ENCODE measurements around the gene METRN. TPM values are rescaled to one million over a fixed set of nuclear protein-coding genes. Genes with fewer than 3 reads are reported as not detected.

METRN gene
- total RNA-seq, 2 donors from 2014 or later = 52.0 to 78.2 TPM

DNA sequence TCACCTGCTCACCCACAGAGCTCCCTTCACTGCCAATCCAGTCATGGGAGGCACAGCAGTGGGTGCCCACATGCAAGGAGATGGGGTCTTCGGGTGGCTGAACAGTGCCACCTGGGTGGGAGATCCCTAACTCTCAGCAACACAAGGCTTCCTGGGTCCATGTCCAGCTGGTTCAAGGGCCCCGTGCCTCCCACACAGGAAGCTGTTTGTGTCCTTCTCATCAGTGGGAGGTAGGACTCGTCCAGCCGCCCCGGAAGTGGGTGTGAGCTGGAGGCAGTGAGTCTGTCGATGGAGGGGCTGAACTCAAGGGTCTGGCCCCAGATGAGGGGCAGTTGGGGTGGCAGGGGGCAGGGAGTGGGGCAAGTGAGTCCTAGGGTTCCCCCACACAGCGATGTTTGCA lies 10.9 kb upstream of the METRN start:
- Histone ChIP-seq H3K27me3 (replicated peaks; ENCODE audit: insufficient read depth) (peaks cover 27% of the 10 kb centered on the region), H3K4me3 (no peak overlapping the region), H3K4me1 (replicated peaks) (no peaks in the 10 kb centered on the region), H3K27ac (no peak overlapping the region), H3K9me3 (no peaks in the 10 kb centered on the region), H3K36me3 (no peaks in the 10 kb centered on the region)
- DNase-seq (ENCODE audit: low spot score) = no peak
- intact Hi-C loops (cut with DNase I) = no loop called here
- TF ChIP-seq POLR2AphosphoS5 (IDR thresholded peaks at IDR 0.05) = no peak
- TF ChIP-seq, protein P1, sequence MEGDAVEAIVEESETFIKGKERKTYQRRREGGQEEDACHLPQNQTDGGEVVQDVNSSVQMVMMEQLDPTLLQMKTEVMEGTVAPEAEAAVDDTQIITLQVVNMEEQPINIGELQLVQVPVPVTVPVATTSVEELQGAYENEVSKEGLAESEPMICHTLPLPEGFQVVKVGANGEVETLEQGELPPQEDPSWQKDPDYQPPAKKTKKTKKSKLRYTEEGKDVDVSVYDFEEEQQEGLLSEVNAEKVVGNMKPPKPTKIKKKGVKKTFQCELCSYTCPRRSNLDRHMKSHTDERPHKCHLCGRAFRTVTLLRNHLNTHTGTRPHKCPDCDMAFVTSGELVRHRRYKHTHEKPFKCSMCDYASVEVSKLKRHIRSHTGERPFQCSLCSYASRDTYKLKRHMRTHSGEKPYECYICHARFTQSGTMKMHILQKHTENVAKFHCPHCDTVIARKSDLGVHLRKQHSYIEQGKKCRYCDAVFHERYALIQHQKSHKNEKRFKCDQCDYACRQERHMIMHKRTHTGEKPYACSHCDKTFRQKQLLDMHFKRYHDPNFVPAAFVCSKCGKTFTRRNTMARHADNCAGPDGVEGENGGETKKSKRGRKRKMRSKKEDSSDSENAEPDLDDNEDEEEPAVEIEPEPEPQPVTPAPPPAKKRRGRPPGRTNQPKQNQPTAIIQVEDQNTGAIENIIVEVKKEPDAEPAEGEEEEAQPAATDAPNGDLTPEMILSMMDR (IDR thresholded peaks at IDR 0.05) = no peak
- no peak for TF ChIP-seq POLR2A (IDR thresholded peaks at IDR 0.05)
- WGBS = 74% methylated on average over 7 of the region's 7 CpGs

DNA sequence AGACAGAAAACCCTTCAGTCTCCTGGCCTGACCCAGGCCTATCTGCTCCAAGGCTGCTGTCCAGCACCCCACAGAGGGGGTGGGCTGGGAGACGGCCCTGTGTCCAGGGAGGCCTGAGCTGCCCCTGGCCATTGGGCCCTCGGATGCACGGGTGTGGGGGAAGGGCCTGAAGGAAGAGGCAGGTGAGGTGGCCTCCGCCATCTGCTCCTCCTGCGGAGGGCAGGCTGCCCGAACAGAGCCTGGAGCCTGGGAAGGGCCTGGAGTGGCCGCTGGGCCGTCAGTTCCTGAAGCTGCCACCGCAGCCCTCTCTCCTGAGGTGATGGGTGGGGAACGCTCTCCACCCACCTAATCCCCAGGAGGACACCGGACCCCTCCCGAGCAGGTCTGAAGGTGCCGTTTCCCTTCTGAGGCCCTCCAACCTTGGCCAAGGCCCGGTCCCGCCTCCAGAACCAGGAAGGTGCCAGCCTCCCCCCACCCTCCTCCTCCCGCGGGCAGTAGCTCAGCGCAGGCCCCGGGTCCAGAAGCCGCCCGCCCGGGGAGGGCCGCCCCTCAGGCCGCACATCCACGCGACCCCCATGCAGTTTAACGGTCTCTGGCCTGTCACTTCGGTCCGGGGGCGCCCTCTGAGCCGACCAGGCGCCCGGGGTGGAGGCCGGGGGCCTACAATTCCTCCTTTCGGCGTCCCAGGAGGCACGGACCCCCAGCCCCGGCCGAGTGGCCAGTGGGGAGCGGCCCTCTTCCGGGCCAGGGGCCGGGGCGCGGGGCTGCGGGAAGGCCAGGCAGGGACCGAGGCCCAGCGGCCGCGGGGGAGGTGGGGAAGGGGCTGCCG lies 10.2 kb upstream of the METRN start:
- H3K27me3 ChIP-seq (replicated peaks; ENCODE audit: insufficient read depth) = peaks cover 27% of the 10 kb centered on the region
- H3K4me3 ChIP-seq = peak overlapping the region; percentile 8 to 39
- WGBS = 13% methylated on average over 44 of the region's 50 CpGs
- TF ChIP-seq POLR2A (IDR thresholded peaks at IDR 0.05) = no peak
- TF ChIP-seq POLR2AphosphoS5 (IDR thresholded peaks at IDR 0.05) = no peak
- TF ChIP-seq, protein P1 (IDR thresholded peaks at IDR 0.05) = no peak
- H3K27ac ChIP-seq = no peak overlapping the region
- DNase-seq (ENCODE audit: low spot score) = no peak
- no peaks in the 10 kb centered on the region for H3K4me1 ChIP-seq (replicated peaks)
- H3K36me3 ChIP-seq = no peaks in the 10 kb centered on the region
- intact Hi-C loops (cut with DNase I) = no loop called here
- no peaks in the 10 kb centered on the region for H3K9me3 ChIP-seq

DNA sequence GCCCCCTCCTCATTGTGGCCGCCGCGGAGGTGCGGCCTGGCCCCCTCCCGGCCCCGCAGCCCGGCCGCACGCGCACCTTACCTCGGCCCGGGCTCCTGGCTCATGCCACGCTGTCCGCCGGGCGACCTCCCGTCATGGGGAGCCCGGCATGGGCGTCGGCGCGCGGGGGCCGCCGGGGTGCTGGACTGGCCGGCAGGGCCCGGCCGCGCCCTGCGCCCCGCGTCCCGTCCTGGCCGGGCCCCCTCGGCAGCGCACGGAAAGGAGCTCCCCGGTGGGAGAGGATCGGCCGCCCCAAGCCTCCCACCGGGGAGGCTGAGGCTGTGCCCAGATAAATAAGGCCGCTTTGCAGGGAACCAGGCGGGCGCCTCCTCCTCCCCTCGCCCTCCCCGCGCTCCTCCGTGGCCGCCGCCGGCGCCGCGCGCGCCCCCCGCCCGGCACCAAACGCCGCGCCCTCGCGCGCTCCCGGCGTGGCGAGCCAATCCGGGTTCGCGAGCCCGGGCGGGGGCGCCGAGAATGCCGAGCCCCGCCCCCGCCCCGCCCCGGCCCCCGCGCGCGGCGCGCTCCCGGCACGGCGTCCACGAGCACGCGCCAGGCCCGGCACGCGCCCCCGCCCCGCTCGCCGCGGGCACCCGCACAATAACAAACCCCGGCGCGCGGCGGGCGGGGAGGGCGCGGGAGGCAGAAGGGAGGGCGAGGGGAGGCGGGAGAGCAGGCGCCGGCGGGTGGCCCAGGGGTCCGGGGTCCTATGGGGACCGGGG lies 9.3 kb upstream of the METRN start, which contains the start of gene FBXL16:
Gene FBXL16 (minus strand): TSS at position 371 of the 758 bp plus-strand sequence. CDS start 8,396 bp downstream, outside the sequence.
- DNase-seq (ENCODE audit: low spot score) = no peak
- no peaks in the 10 kb centered on the region for H3K9me3 ChIP-seq
- TF ChIP-seq, protein P1 (IDR thresholded peaks at IDR 0.05) = no peak
- TF ChIP-seq POLR2AphosphoS5 (IDR thresholded peaks at IDR 0.05) = no peak
- TF ChIP-seq POLR2A (IDR thresholded peaks at IDR 0.05) = no peak
- H3K4me3 ChIP-seq = peak within 1 kb of the TSS; percentile 8 to 39
- H3K4me1 ChIP-seq (replicated peaks) = no peaks in the 10 kb centered on the region
- no peaks in the 10 kb centered on the region for H3K36me3 ChIP-seq
- no peak within 1 kb of the TSS for H3K27ac ChIP-seq
- 4% methylated on average over 24 of the region's 115 CpGs for WGBS
- intact Hi-C loops (cut with DNase I) = no loop called here
- H3K27me3 ChIP-seq (replicated peaks; ENCODE audit: insufficient read depth) = peaks cover 30% of the 10 kb centered on the region

DNA sequence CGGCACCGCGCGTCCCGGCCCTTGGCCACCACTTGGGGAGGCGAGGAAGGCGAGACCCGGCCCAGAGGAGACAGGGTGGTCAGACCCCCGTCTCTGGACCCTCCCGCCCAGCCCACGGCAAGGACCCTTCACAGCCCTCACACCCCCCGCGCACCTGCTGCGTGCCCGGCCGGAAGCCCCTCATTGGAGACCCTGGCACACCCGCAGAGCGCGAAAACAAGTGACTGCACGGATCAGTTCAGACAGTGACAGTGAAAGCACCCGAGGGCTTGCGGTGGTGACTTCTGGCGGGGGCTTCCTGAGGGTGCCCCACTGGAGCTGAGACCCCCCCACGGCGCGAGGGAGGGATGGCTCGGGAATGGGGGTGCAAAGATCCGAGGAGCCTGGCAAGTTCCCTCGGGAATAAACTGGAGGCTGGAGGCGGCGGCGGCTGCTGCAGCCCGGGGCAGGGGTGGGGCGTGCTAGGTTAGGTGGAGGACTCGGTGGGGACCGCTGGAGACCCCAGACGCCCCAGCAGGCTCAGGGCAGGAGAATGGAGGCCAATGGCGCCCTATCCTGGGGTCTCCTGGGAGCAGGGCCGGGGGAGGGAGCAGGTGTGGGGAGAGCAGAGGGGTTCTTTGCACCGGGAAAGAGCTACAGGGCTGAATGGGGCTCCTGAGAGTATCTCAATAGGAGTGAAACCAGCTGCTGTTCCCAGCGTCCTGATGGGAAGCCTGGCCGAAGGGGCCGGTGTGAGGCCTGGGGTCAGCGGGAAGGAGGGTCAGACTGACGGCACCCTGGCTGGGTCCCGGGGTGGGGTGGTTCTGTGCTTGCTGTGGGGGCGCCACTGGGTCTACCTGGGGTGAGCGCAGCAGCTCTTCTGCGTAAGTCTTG lies 8.5 kb upstream of the METRN start:
- Histone ChIP-seq H3K4me3 (no peak overlapping the region), H3K27me3 (replicated peaks; ENCODE audit: insufficient read depth) (peaks cover 27% of the 10 kb centered on the region), H3K36me3 (no peaks in the 10 kb centered on the region), H3K9me3 (no peaks in the 10 kb centered on the region), H3K4me1 (replicated peaks) (no peaks in the 10 kb centered on the region), H3K27ac (no peak overlapping the region)
- 3% methylated on average over 47 of the region's 49 CpGs for WGBS
- no peak for DNase-seq (ENCODE audit: low spot score)
- intact Hi-C loops (cut with DNase I) = no loop called here
- no peak for TF ChIP-seq POLR2A (IDR thresholded peaks at IDR 0.05)
- TF ChIP-seq, protein P1 (IDR thresholded peaks at IDR 0.05) = no peak
- TF ChIP-seq POLR2AphosphoS5 (IDR thresholded peaks at IDR 0.05) = no peak

Measured in prostate gland (tissue), 2 donors.